HEK293 (cell line): ENCODE measurements around the gene GCFC2.
"Not testable (repeated sequence)": the region's sequence is repeated elsewhere in the genome, so short reads cannot be mapped to it uniquely, and the experiment has no call there.

Source experiments
- CTCF ChIA-PET: fragments of 350-600 bp; formaldehyde crosslinking; extraction: SDS; loops from one replicate; lab custom pipeline; 2021; ENCODE audit warnings: antibody characterized with exemption; lab: Yijun Ruan, JAX
- POLR2A ChIA-PET: fragments of 300-600 bp; formaldehyde crosslinking; extraction: SDS; loops from one replicate; lab custom pipeline; 2020; ENCODE audit warnings: antibody characterized with exemption, inconsistent platforms; lab: Yijun Ruan, JAX
- H3K27ac ChIP-seq: fragments of 200-500 bp; sonication (Bioruptor generic); 2 replicates; pipeline ENCODE4 v1.5.1; 2014; ENCODE audit warnings: low read depth, low read length, control low read depth, inconsistent platforms; ENCODE audit errors: extremely low read depth
- H3K36me3 ChIP-seq, 2 experiments: fragments of 200-500 bp in 1 of 2; sonication (Bioruptor generic) in 1 of 2; 1 replicate in 1 of 2; 2 replicates in 1 of 2; pipeline ENCODE4 v1.5.1; 2014 to 2017; ENCODE audit warnings: inconsistent platforms in 2 of 2, low read length in 2 of 2; ENCODE audit not compliant: control insufficient read depth in 2 of 2, insufficient read depth in 1 of 2
- H3K4me1 ChIP-seq: fragments of 200-500 bp; sonication (Bioruptor generic); 2 replicates; pipeline ENCODE4 v1.5.1; 2014; ENCODE audit warnings: mild to moderate bottlenecking, low read length, inconsistent platforms; ENCODE audit not compliant: control insufficient read depth, insufficient read depth
- H3K4me3 ChIP-seq: 2 replicates; pipeline ENCODE4 v1.5.1; 2011; ENCODE audit warnings: low read depth, mild to moderate bottlenecking, control low read depth, low read length, moderate library complexity
- H3K9me3 ChIP-seq: fragments of 200-500 bp; sonication (Bioruptor generic); 2 replicates; pipeline ENCODE4 v1.5.1; 2014; ENCODE audit warnings: low read depth, low read length, inconsistent platforms; ENCODE audit not compliant: control insufficient read depth, insufficient read depth
- GLIS2 ChIP-seq: fragments of 450-650 bp; formaldehyde crosslinking; IDR thresholded peaks from 2 replicates; pipeline ENCODE4 v1.5.1; 2016; ENCODE audit warnings: missing biosample characterization, missing genetic modification characterization
- IKZF3 ChIP-seq: fragments of 450-650 bp; IDR thresholded peaks from 2 replicates; pipeline ENCODE4 v1.5.0; 2018; ENCODE audit warnings: missing biosample characterization, mild to moderate bottlenecking, missing genetic modification characterization, moderate library complexity
- ZIC2 ChIP-seq: fragments of 450-650 bp; formaldehyde crosslinking; IDR thresholded peaks from 2 replicates; pipeline ENCODE4 v1.5.1; 2016; ENCODE audit warnings: missing biosample characterization, missing genetic modification characterization
- ZNF112 ChIP-seq: fragments of 450-650 bp; formaldehyde crosslinking; IDR thresholded peaks from 2 replicates; pipeline ENCODE4 v1.5.0; 2017; ENCODE audit warnings: missing biosample characterization, missing genetic modification characterization
- ZNF132 ChIP-seq: fragments of 450-650 bp; formaldehyde crosslinking; IDR thresholded peaks from 2 replicates; pipeline ENCODE4 v1.5.1; 2017; ENCODE audit warnings: missing biosample characterization, missing genetic modification characterization, borderline replicate concordance
- ZNF202 ChIP-seq: fragments of 450-650 bp; formaldehyde crosslinking; IDR thresholded peaks from 2 replicates; pipeline ENCODE4 v1.5.1; 2016; ENCODE audit warnings: missing biosample characterization, missing genetic modification characterization, borderline replicate concordance
- ZNF211 ChIP-seq: fragments of 450-650 bp; formaldehyde crosslinking; IDR thresholded peaks from 2 replicates; pipeline ENCODE4 v1.5.1; 2016; ENCODE audit warnings: low read depth, missing biosample characterization, missing genetic modification characterization
- ZNF302 ChIP-seq: fragments of 450-650 bp; formaldehyde crosslinking; IDR thresholded peaks from 2 replicates; pipeline ENCODE4 v1.5.1; 2016; ENCODE audit warnings: missing biosample characterization, missing genetic modification characterization, low read depth
- ZNF37A ChIP-seq: fragments of 450-650 bp; IDR thresholded peaks from 2 replicates; pipeline ENCODE4 v1.5.1; 2018; ENCODE audit warnings: missing biosample characterization, missing genetic modification characterization
- ZNF404 ChIP-seq: fragments of 450-650 bp; formaldehyde crosslinking; IDR thresholded peaks from 2 replicates; pipeline ENCODE4 v1.5.1; 2017; ENCODE audit warnings: missing biosample characterization, missing genetic modification characterization
- ZNF677 ChIP-seq: fragments of 450-650 bp; IDR thresholded peaks from 2 replicates; pipeline ENCODE4 v1.5.0; 2018; ENCODE audit warnings: missing biosample characterization, mild to moderate bottlenecking, missing genetic modification characterization, moderate library complexity
- ZNF785 ChIP-seq: fragments of 450-650 bp; formaldehyde crosslinking; IDR thresholded peaks from 2 replicates; pipeline ENCODE4 v1.5.1; 2016; ENCODE audit warnings: missing biosample characterization, missing genetic modification characterization
- ZNF843 ChIP-seq: fragments of 450-650 bp; formaldehyde crosslinking; IDR thresholded peaks from 2 replicates; pipeline ENCODE4 v1.5.1; 2016; ENCODE audit warnings: missing biosample characterization, missing genetic modification characterization
- TF ChIP-seq, protein P1 (sequence below): fragments of 450-650 bp; formaldehyde crosslinking; IDR thresholded peaks from 2 replicates; pipeline ENCODE4 v1.5.1; 2016; ENCODE audit warnings: missing biosample characterization, missing genetic modification characterization
- TF ChIP-seq, protein P2 (sequence below): fragments of 450-650 bp; formaldehyde crosslinking; IDR thresholded peaks from 2 replicates; pipeline ENCODE4 v1.5.1; 2016; ENCODE audit warnings: missing biosample characterization, missing genetic modification characterization

The GCFC2 gene

DNA sequence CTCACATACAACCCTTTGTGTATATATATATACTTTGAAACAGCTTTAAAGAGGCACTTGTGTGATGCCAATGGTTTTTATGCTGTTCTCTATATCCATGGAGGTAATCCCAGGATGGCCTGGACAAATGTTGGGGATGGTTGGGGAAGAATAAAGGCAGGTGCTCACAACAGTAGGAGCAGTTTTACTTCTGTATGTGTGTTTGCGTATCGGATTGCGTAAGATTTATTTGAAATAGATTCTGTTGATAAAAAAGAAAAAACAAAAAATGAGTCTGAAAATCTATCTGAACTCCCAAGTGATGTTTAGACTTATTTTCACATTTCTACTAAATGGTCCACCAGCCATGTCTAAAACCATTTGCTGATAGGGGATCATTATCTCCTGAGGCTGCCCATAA, 34.8 kb downstream of the GCFC2 start (continued):
- TF ChIP-seq ZNF404 (tag by site-specific recombination) (no peak), ZNF202 (no peak), ZNF112 (tag by site-specific recombination) (no peak), ZNF677 (tag by site-specific recombination) (no peak), ZNF785 (no peak)
- TF ChIP-seq, protein P1, sequence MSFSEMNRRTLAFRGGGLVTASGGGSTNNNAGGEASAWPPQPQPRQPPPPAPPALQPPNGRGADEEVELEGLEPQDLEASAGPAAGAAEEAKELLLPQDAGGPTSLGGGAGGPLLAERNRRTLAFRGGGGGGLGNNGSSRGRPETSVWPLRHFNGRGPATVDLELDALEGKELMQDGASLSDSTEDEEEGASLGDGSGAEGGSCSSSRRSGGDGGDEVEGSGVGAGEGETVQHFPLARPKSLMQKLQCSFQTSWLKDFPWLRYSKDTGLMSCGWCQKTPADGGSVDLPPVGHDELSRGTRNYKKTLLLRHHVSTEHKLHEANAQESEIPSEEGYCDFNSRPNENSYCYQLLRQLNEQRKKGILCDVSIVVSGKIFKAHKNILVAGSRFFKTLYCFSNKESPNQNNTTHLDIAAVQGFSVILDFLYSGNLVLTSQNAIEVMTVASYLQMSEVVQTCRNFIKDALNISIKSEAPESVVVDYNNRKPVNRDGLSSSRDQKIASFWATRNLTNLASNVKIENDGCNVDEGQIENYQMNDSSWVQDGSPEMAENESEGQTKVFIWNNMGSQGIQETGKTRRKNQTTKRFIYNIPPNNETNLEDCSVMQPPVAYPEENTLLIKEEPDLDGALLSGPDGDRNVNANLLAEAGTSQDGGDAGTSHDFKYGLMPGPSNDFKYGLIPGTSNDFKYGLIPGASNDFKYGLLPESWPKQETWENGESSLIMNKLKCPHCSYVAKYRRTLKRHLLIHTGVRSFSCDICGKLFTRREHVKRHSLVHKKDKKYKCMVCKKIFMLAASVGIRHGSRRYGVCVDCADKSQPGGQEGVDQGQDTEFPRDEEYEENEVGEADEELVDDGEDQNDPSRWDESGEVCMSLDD (tag by site-specific recombination), result no peak

DNA sequence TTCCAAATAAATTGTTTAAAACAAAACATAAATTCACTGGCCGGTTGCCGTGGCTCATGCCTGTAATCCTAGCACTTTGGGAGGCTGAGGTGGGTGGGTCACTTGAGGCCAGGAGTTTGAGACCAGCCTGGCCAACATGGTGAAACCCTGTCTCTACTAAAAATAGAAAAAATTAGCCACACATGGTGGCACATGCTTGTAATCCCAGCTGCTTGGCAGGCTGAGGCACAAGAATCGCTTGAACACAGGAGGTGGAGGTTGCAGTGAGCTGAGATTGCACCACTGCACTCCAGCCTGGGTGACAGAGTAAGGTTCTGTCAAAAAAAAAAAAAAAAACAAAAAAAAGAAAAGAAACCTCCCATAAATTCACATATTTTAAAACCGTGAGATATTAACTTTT, 35.3 kb downstream of the GCFC2 start:
- H3K4me3 ChIP-seq, H3K27ac ChIP-seq, H3K4me1 ChIP-seq, POLR2A ChIA-PET, H3K9me3 ChIP-seq: not testable (repeated sequence)
- CTCF ChIA-PET, result interaction anchor here (1.7 to 2.8 kb wide), 3 partner anchors 13 to 41 kb away, joined by 10 to 15 read pairs (median 13); no protein-coding TSS in a partner anchor
- peaks cover 35 to 56% of the 10 kb centered on the region in 2 experiments for H3K36me3 ChIP-seq

DNA sequence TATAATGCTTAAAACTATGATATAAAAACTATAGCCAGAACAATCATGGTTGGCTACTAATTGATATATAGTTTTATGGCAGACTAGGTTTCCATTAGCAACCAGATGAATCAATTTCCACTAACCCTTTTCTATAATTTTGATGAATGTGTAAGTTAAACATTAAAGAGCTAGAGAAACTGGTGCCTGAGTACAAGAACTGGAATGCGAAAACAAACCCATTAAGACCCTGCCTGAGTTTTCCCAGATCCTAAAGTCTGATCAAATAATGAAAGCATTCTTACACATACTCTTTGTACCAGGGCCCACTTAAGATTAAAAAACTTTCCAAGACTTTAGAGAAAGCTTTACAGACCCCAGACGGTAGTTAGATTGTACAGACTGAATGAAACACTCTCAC, 42.8 kb downstream of the GCFC2 start:
- TF ChIP-seq ZNF37A (tag by site-specific recombination) (no peak), GLIS2 (tag by site-specific recombination) (no peak), ZNF302 (no peak), ZNF843 (no peak), ZIC2 (no peak), ZNF211 (tag by site-specific recombination) (no peak)
- TF ChIP-seq, protein P2, sequence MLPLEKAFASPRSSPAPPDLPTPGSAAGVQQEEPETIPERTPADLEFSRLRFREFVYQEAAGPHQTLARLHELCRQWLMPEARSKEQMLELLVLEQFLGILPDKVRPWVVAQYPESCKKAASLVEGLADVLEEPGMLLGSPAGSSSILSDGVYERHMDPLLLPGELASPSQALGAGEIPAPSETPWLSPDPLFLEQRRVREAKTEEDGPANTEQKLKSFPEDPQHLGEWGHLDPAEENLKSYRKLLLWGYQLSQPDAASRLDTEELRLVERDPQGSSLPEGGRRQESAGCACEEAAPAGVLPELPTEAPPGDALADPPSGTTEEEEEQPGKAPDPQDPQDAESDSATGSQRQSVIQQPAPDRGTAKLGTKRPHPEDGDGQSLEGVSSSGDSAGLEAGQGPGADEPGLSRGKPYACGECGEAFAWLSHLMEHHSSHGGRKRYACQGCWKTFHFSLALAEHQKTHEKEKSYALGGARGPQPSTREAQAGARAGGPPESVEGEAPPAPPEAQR, result no peak
- POLR2A ChIA-PET, result no interaction called here

DNA sequence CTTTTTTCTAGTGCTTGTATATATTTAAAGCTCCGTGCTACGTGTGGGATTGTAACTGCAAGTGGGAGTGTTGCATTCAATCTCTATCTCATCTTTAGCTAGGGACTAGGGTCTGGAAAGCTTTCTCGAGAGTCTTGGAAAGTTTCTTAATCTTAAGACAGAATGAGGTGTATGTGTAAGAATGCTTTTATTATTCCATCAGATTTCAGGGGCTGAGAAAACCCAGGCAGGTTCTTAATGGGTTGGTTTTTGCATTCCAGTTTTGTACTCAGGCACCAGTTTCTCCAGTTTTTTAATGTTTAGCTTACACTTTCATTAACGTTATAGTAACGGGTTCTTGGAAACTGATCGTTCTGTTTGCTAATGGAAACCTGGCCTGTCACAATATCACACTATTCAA, 43.8 kb downstream of the GCFC2 start:
- Histone ChIP-seq H3K9me3 (no peaks in the 10 kb centered on the region), H3K36me3 (peaks cover 59 to 69% of the 10 kb centered on the region in 2 experiments), H3K4me3 (no peak overlapping the region), H3K27ac (no peak overlapping the region), H3K4me1 (no peaks in the 10 kb centered on the region)
- TF ChIP-seq IKZF3 (tag by site-specific recombination) (no peak), ZNF132 (tag by site-specific recombination) (no peak)
- POLR2A ChIA-PET, result no interaction called here
- CTCF ChIA-PET, result interaction anchor here (1.1 kb wide), 1 partner anchor 10 kb away, joined by 6 read pairs; no protein-coding TSS in a partner anchor

More for the DNA sequence above, 42.8 kb downstream of the GCFC2 start:
- CTCF ChIA-PET, result interaction anchor here (0.7 to 1.5 kb wide), 2 partner anchors 27 to 488 kb away, joined by 3 to 6 read pairs; no protein-coding TSS in a partner anchor
- Histone ChIP-seq H3K4me1 (no peaks in the 10 kb centered on the region), H3K36me3 (peaks cover 54 to 66% of the 10 kb centered on the region in 2 experiments), H3K9me3 (no peaks in the 10 kb centered on the region), H3K4me3 (no peak overlapping the region), H3K27ac (no peak overlapping the region)
